ENCODE data around the gene GOLGA3.
"Not testable (repeated sequence)": the region's sequence is repeated elsewhere in the genome, so short reads cannot be mapped to it uniquely, and the experiment has no call there.

GOLGA3 gene

GRCh38 chr12:132797820-132798570 is 30.7 kb downstream of the GOLGA3 start:
- Histone ChIP-seq H3K27me3 (ENCODE audit: control insufficient read depth, insufficient read depth, low read length) (no peaks in the 10 kb centered on the region), H3K9ac (ENCODE audit: low read length) (no peak overlapping the region), H3K4me1 (ENCODE audit: control insufficient read depth, insufficient read depth, low read length) (no peaks in the 10 kb centered on the region), H3K36me3 (ENCODE audit: control insufficient read depth, insufficient read depth, low read length) (peaks cover 54% of the 10 kb centered on the region), H3K4me3 (ENCODE audit: low read length) (no peak overlapping the region), H3K27ac (ENCODE audit: low read depth, low read length) (no peak overlapping the region)

- Histone ChIP-seq H3K9ac (ENCODE audit: low read length) (no peak overlapping the region), H3K36me3 (ENCODE audit: control insufficient read depth, insufficient read depth, low read length) (peaks cover 47% of the 10 kb centered on the region), H3K27me3 (ENCODE audit: control insufficient read depth, insufficient read depth, low read length) (no peaks in the 10 kb centered on the region), H3K4me1 (ENCODE audit: control insufficient read depth, insufficient read depth, low read length) (no peaks in the 10 kb centered on the region), H3K27ac (ENCODE audit: low read depth, low read length) (no peak overlapping the region), H3K4me3 (ENCODE audit: low read length) (no peak overlapping the region)
Measured at GRCh38 chr12:132795847-132796246, 32.8 kb downstream of the GOLGA3 start.

GRCh38 chr12:132791940-132792339 is 36.7 kb downstream of the GOLGA3 start:
- H3K36me3 ChIP-seq (ENCODE audit: control insufficient read depth, insufficient read depth, low read length) = peaks cover 33% of the 10 kb centered on the region
- not testable (repeated sequence) for H3K4me3 ChIP-seq (ENCODE audit: low read length)

GRCh38 chr12:132789099-132789471 is 39.6 kb downstream of the GOLGA3 start:
- peaks cover 33% of the 10 kb centered on the region for H3K36me3 ChIP-seq (ENCODE audit: control insufficient read depth, insufficient read depth, low read length)
- H3K4me3 ChIP-seq (ENCODE audit: low read length) = no peak overlapping the region
- H3K27ac ChIP-seq (ENCODE audit: low read depth, low read length) = no peak overlapping the region
- no peaks in the 10 kb centered on the region for H3K27me3 ChIP-seq (ENCODE audit: control insufficient read depth, insufficient read depth, low read length)
- H3K9ac ChIP-seq (ENCODE audit: low read length) = no peak overlapping the region
- H3K4me1 ChIP-seq (ENCODE audit: control insufficient read depth, insufficient read depth, low read length) = no peaks in the 10 kb centered on the region

More at GRCh38 chr12:132791940-132792339, 36.7 kb downstream of the GOLGA3 start:
- not testable (repeated sequence) for H3K4me1 ChIP-seq (ENCODE audit: control insufficient read depth, insufficient read depth, low read length); H3K9ac ChIP-seq (ENCODE audit: low read length); H3K27me3 ChIP-seq (ENCODE audit: control insufficient read depth, insufficient read depth, low read length); H3K27ac ChIP-seq (ENCODE audit: low read depth, low read length)

GRCh38 chr12:132788375-132789098 is 40.1 kb downstream of the GOLGA3 start:
- no peak overlapping the region for H3K27ac ChIP-seq (ENCODE audit: low read depth, low read length)
- no peak overlapping the region for H3K4me3 ChIP-seq (ENCODE audit: low read length)
- H3K4me1 ChIP-seq (ENCODE audit: control insufficient read depth, insufficient read depth, low read length) = no peaks in the 10 kb centered on the region
- no peak overlapping the region for H3K9ac ChIP-seq (ENCODE audit: low read length)
- no peaks in the 10 kb centered on the region for H3K27me3 ChIP-seq (ENCODE audit: control insufficient read depth, insufficient read depth, low read length)
- H3K36me3 ChIP-seq (ENCODE audit: control insufficient read depth, insufficient read depth, low read length) = peaks cover 31% of the 10 kb centered on the region

- Histone ChIP-seq H3K4me1 (ENCODE audit: control insufficient read depth, insufficient read depth, low read length) (no peaks in the 10 kb centered on the region), H3K36me3 (ENCODE audit: control insufficient read depth, insufficient read depth, low read length) (peaks cover 35% of the 10 kb centered on the region), H3K27ac (ENCODE audit: low read depth, low read length) (no peak overlapping the region), H3K27me3 (ENCODE audit: control insufficient read depth, insufficient read depth, low read length) (no peaks in the 10 kb centered on the region), H3K9ac (ENCODE audit: low read length) (no peak overlapping the region), H3K4me3 (ENCODE audit: low read length) (no peak overlapping the region)
Measured at GRCh38 chr12:132787877-132788276, 40.8 kb downstream of the GOLGA3 start.

- Histone ChIP-seq H3K9ac (ENCODE audit: low read length) (no peak overlapping the region), H3K4me1 (ENCODE audit: control insufficient read depth, insufficient read depth, low read length) (no peaks in the 10 kb centered on the region), H3K36me3 (ENCODE audit: control insufficient read depth, insufficient read depth, low read length) (peaks cover 35% of the 10 kb centered on the region), H3K27ac (ENCODE audit: low read depth, low read length) (no peak overlapping the region), H3K27me3 (ENCODE audit: control insufficient read depth, insufficient read depth, low read length) (no peaks in the 10 kb centered on the region), H3K4me3 (ENCODE audit: low read length) (no peak overlapping the region)
Measured at GRCh38 chr12:132786192-132786591, 42.5 kb downstream of the GOLGA3 start.

GRCh38 chr12:132784580-132784979 is 44.1 kb downstream of the GOLGA3 start:
- no peak overlapping the region for H3K27ac ChIP-seq (ENCODE audit: low read depth, low read length)
- no peaks in the 10 kb centered on the region for H3K27me3 ChIP-seq (ENCODE audit: control insufficient read depth, insufficient read depth, low read length)
- H3K9ac ChIP-seq (ENCODE audit: low read length) = no peak overlapping the region
- H3K4me1 ChIP-seq (ENCODE audit: control insufficient read depth, insufficient read depth, low read length) = no peaks in the 10 kb centered on the region
- peaks cover 45% of the 10 kb centered on the region for H3K36me3 ChIP-seq (ENCODE audit: control insufficient read depth, insufficient read depth, low read length)
- no peak overlapping the region for H3K4me3 ChIP-seq (ENCODE audit: low read length)

GRCh38 chr12:132783917-132784531 is 44.6 kb downstream of the GOLGA3 start:
- Histone ChIP-seq H3K4me1 (ENCODE audit: control insufficient read depth, insufficient read depth, low read length) (no peaks in the 10 kb centered on the region), H3K4me3 (ENCODE audit: low read length) (no peak overlapping the region), H3K36me3 (ENCODE audit: control insufficient read depth, insufficient read depth, low read length) (peaks cover 45% of the 10 kb centered on the region), H3K27ac (ENCODE audit: low read depth, low read length) (no peak overlapping the region), H3K9ac (ENCODE audit: low read length) (no peak overlapping the region), H3K27me3 (ENCODE audit: control insufficient read depth, insufficient read depth, low read length) (no peaks in the 10 kb centered on the region)

- Histone ChIP-seq H3K36me3 (ENCODE audit: control insufficient read depth, insufficient read depth, low read length) (peaks cover 39% of the 10 kb centered on the region), H3K27ac (ENCODE audit: low read depth, low read length) (no peak overlapping the region), H3K4me1 (ENCODE audit: control insufficient read depth, insufficient read depth, low read length) (no peaks in the 10 kb centered on the region), H3K27me3 (ENCODE audit: control insufficient read depth, insufficient read depth, low read length) (no peaks in the 10 kb centered on the region), H3K9ac (ENCODE audit: low read length) (no peak overlapping the region), H3K4me3 (ENCODE audit: low read length) (no peak overlapping the region)
Measured at GRCh38 chr12:132781938-132782337, 46.7 kb downstream of the GOLGA3 start.

- H3K27me3 ChIP-seq (ENCODE audit: control insufficient read depth, insufficient read depth, low read length) = no peaks in the 10 kb centered on the region
- H3K4me1 ChIP-seq (ENCODE audit: control insufficient read depth, insufficient read depth, low read length) = no peaks in the 10 kb centered on the region
- H3K36me3 ChIP-seq (ENCODE audit: control insufficient read depth, insufficient read depth, low read length) = peaks cover 39% of the 10 kb centered on the region
- no peak overlapping the region for H3K4me3 ChIP-seq (ENCODE audit: low read length)
- no peak overlapping the region for H3K9ac ChIP-seq (ENCODE audit: low read length)
- no peak overlapping the region for H3K27ac ChIP-seq (ENCODE audit: low read depth, low read length)
Measured at GRCh38 chr12:132779781-132780353, 48.8 kb downstream of the GOLGA3 start.

GRCh38 chr12:132777614-132778013 is 51.1 kb downstream of the GOLGA3 start:
- peak overlapping the region; percentile 21 for H3K27ac ChIP-seq (ENCODE audit: low read depth, low read length)
- peaks cover 40% of the 10 kb centered on the region for H3K36me3 ChIP-seq (ENCODE audit: control insufficient read depth, insufficient read depth, low read length)
- H3K4me3 ChIP-seq (ENCODE audit: low read length) = no peak overlapping the region
- H3K4me1 ChIP-seq (ENCODE audit: control insufficient read depth, insufficient read depth, low read length) = no peaks in the 10 kb centered on the region
- H3K27me3 ChIP-seq (ENCODE audit: control insufficient read depth, insufficient read depth, low read length) = no peaks in the 10 kb centered on the region
- H3K9ac ChIP-seq (ENCODE audit: low read length) = no peak overlapping the region
